Measurements from ENCODE around the gene RNLS.

Gene RNLS

DNA sequence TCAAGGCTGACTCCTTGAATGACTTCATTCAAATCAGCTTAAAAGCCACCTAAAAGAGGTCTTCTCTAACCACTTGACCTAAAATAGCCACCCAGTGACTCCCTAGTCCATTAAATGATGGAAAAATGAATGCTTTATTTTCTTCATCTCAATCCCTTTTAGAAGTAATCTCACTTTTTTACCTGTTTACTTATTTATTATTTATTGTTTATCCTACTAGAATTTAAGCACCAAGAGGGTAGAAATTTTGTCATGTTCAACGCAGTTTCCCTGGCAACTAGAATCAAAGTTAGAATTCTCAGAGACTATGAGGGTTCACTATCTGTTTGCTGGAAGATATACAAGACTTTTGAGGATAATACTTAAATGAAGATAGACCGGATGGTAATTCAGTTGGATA lies 3.3 kb upstream of the RNLS start, which contains the start of gene LIPJ:
LIPJ (plus strand) TSS at position 301 of the 400 bp plus-strand sequence. CDS start 3,926 bp downstream, outside the sequence.
- Mint-ChIP-seq H3K4me3 (no peak within 1 kb of the TSS), H3K36me3 (ENCODE audit: insufficient read depth) (peaks cover 10% of the 10 kb centered on the region), H3K4me1 (ENCODE audit: low read depth in 2 of 2) (peaks cover 11 to 14% of the 10 kb centered on the region in 2 donors), H3K9me3 (peaks cover 0 to 4% of the 10 kb centered on the region in 2 donors), H3K27me3 (peaks cover 0 to 9% of the 10 kb centered on the region in 2 donors), H3K27ac (no peak within 1 kb of the TSS)
- no peak for ATAC-seq (replicated peaks)
- DNase-seq, result no peak

DNA sequence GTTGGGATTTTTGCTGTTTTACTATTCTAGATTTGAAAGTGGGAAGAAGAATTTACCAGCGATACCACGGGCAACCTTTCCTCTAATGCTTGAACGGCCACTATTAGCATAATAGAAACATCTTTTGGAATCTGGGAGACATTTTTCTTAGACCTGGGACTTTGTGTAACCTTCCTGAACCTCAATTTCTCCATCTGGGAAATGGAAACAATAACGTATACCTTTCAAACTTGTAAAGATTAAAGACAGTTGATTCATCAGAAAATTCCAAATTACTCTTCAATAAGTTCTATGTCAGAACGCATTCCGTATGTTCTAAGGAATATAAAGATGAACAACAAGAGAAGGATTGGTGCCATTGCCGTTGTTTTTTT lies 453 bp upstream of the RNLS start:
- peaks cover 11 to 14% of the 10 kb centered on the region in 2 donors for H3K4me1 Mint-ChIP-seq (ENCODE audit: low read depth in 2 of 2)
- H3K9me3 Mint-ChIP-seq, result peaks cover 0 to 4% of the 10 kb centered on the region in 2 donors
- H3K4me3 Mint-ChIP-seq, result peak overlapping the region; percentile 91 to 95
- no peak for ATAC-seq (replicated peaks)
- peak overlapping the region; percentile 93 to 95 for H3K27ac Mint-ChIP-seq
- DNase-seq, result no peak
- peaks cover 0 to 9% of the 10 kb centered on the region in 2 donors for H3K27me3 Mint-ChIP-seq
- peaks cover 10% of the 10 kb centered on the region for H3K36me3 Mint-ChIP-seq (ENCODE audit: insufficient read depth)

DNA sequence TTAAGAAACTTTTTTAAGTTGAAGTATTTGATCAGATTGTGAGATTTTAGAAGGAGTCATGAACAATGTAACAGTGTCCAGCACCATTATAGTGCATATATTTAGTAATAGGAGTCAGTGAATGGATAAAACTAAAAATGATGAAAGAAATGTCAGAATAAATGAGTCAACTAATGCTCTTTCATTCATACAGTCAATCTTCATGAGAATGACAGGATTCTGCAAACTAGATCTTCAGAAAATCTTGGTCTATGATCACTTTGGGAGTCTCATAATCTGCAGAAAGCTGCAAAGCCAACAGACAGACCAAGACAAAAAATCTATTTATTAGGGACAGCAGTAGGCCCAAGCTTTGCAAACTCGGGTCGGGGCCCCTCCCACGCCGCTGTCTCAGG lies 710 bp downstream of the RNLS start:
- peaks cover 10% of the 10 kb centered on the region for H3K36me3 Mint-ChIP-seq (ENCODE audit: insufficient read depth)
- peaks cover 0 to 4% of the 10 kb centered on the region in 2 donors for H3K9me3 Mint-ChIP-seq
- DNase-seq (no peak), ATAC-seq (replicated peaks) (no peak)
- H3K27ac Mint-ChIP-seq, result peak overlapping the region; percentile 93 to 95
- peaks cover 11 to 14% of the 10 kb centered on the region in 2 donors for H3K4me1 Mint-ChIP-seq (ENCODE audit: low read depth in 2 of 2)
- peaks cover 0 to 9% of the 10 kb centered on the region in 2 donors for H3K27me3 Mint-ChIP-seq
- peak overlapping the region; percentile 91 to 95 for H3K4me3 Mint-ChIP-seq

DNA sequence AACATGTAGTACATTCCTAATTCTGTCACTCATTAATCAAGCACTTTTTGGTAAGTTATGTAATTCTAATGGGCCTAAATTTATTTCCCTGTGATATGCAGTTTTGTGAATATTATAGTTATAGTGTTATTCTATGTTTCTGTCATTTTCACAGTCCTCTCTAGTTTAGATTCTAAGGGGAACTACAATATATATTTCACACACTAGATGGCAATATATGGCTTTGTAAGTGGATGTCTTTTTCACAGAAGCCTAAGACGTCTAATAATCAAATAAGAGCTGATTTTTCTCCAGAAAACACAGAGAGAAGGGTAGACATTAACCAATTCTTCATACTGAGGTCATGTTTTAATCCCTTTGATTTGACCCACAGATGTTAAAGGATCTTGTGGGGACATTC lies 18.0 kb downstream of the RNLS start:
- no peaks in the 10 kb centered on the region for H3K36me3 Mint-ChIP-seq (ENCODE audit: insufficient read depth)
- H3K27ac Mint-ChIP-seq, result no peak overlapping the region
- H3K9me3 Mint-ChIP-seq, result no peaks in the 10 kb centered on the region
- DNase-seq (no peak), ATAC-seq (replicated peaks) (peak; percentile 42)
- H3K4me3 Mint-ChIP-seq, result no peak overlapping the region
- H3K4me1 Mint-ChIP-seq (ENCODE audit: low read depth in 2 of 2), result peaks cover 6% of the 10 kb centered on the region in 2 donors
- H3K27me3 Mint-ChIP-seq, result no peaks in the 10 kb centered on the region

DNA sequence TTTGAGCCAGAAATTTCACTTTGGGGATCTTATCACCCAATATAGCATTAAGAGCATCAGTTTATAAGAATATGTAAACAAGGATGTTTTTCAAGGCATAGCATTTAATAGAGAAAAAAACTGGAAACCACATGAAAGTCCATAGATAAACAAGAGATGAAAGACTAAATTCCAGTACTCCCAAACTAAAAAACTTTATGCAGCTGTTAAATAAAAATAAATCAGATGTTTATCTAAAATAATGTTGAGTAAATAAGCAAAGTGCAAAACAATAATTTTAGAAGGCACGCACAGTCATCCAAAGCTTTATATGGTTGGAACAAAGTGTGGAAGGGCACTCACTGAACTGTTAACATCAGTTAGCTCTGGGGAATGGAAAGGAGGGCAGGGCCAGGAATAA lies 21.0 kb downstream of the RNLS start:
- ATAC-seq (replicated peaks), result no peak
- H3K4me1 Mint-ChIP-seq (ENCODE audit: low read depth in 2 of 2), result peaks cover 10 to 11% of the 10 kb centered on the region in 2 donors
- H3K27ac Mint-ChIP-seq, result no peak overlapping the region

DNA sequence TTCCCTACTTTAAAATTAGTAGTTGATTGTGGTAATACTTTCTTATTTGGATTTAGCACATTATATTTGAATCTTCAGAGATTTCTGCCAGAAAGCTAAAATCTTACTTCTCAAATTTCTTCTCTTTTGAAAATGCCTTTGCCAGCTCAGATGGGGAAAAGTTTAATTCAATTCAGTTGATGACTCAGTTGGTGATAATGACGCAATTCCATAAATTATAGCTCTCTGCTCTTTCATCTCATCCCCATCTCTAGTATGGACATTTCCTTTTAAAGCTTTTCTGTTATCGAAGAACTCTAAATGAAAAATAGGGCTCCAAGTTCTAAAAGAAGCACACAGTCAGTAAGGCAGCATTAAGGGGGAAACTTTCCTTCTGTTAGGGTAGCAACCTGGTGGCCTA lies 25.5 kb downstream of the RNLS start:
- Mint-ChIP-seq H3K4me3 (no peak overlapping the region), H3K9me3 (no peaks in the 10 kb centered on the region), H3K27ac (peak overlapping the region in 1 of 2 donors; percentile 13), H3K4me1 (ENCODE audit: low read depth in 2 of 2) (peaks cover 10 to 11% of the 10 kb centered on the region in 2 donors), H3K36me3 (ENCODE audit: insufficient read depth) (no peaks in the 10 kb centered on the region), H3K27me3 (no peaks in the 10 kb centered on the region)
- DNase-seq (no peak), ATAC-seq (replicated peaks) (no peak)

More for the DNA sequence above, 21.0 kb downstream of the RNLS start:
- no peak for DNase-seq
- H3K4me3 Mint-ChIP-seq, result no peak overlapping the region
- no peaks in the 10 kb centered on the region for H3K27me3 Mint-ChIP-seq
- H3K9me3 Mint-ChIP-seq, result no peaks in the 10 kb centered on the region
- H3K36me3 Mint-ChIP-seq (ENCODE audit: insufficient read depth), result no peaks in the 10 kb centered on the region

DNA sequence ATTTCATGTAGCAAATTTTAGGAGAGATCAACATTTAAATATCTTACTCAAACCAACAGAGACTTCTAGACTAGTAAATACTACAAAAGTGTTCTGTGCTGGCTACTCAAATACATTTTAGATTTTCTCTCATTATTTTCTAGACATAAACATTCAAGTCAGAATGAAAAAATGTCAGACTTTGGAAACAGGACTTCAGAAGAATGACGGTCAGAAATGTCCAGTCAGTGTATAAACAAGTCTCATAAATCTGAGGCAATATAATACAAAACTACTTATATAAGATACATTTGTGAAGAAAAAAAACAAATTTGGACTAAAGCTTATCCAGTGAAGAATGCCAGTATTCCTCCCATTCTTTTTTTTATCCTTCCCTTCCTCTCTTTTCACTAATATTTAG lies 25.9 kb downstream of the RNLS start:
- no peaks in the 10 kb centered on the region for H3K36me3 Mint-ChIP-seq (ENCODE audit: insufficient read depth)
- H3K9me3 Mint-ChIP-seq, result no peaks in the 10 kb centered on the region
- DNase-seq (no peak), ATAC-seq (replicated peaks) (no peak)
- H3K4me1 Mint-ChIP-seq (ENCODE audit: low read depth in 2 of 2), result peaks cover 10 to 11% of the 10 kb centered on the region in 2 donors
- H3K27me3 Mint-ChIP-seq, result no peaks in the 10 kb centered on the region
- H3K4me3 Mint-ChIP-seq, result no peak overlapping the region
- H3K27ac Mint-ChIP-seq, result peak overlapping the region in 1 of 2 donors; percentile 13

DNA sequence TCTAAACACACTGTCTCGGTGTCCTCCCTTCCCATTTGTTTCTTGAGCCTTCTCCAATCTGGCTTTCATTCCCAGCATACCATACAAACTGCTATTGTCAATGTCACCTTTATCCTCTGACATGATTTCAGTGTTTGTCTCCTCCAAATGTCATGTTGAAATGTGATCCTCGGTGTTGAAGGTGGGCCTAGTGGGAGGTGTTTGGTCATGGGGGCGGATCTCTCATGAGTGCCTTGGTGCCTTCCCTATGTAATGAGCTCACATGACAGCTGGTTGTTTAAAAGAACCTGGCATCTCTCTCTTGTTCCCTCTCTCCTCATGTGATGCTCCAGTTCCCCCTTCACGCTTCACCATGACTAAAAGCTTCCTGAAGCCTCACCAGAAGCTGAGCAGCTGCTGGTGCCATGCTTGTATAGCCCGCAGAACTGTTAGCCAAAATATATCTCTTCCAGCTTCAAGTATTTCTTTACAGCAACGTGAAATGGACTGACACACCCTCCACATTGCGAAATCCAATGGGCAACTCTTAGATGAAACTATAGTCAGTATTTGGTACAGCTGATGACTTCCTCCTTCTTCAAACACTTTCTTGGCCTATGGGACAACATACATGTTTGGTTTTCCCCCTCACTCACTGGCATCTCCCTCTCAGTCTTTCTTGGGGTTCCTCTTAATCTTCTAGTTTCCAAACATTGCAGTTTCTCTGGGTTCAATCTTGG lies 27.8 kb downstream of the RNLS start:
- H3K27ac Mint-ChIP-seq, result no peak overlapping the region
- no peaks in the 10 kb centered on the region for H3K36me3 Mint-ChIP-seq (ENCODE audit: insufficient read depth)
- H3K27me3 Mint-ChIP-seq, result no peaks in the 10 kb centered on the region
- no peak for ATAC-seq (replicated peaks)
- DNase-seq, result no peak
- no peaks in the 10 kb centered on the region for H3K9me3 Mint-ChIP-seq
- no peak overlapping the region for H3K4me3 Mint-ChIP-seq
- peaks cover 6 to 8% of the 10 kb centered on the region in 2 donors for H3K4me1 Mint-ChIP-seq (ENCODE audit: low read depth in 2 of 2)

DNA sequence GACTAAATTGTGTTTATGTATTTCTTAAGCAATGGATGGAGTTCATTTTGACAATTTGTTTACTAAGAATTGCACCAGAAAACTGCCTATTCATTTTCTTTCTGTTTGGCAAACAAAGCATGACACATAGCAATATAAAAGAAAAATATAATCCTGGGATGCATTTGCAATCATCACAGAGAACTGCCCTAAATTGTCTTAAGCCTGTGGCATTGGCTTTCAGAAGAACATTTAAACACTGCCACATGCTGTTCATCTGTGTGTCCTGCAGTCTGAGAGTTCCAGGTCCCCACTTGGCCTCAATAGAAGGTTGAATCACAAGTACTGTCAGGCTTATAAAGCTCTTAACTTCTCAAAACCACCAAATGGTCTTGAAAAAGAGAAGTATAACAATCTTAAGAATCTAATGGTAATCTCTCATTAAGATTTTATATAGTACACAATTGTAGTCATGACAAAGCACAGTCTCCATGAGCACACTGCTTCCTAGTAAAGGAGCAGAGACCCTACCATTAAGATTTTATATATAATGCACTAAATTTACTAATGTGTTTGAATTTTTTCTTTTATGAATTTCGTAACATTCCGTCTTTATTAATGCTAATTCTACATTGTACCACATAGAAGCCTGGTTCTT lies 29.9 kb downstream of the RNLS start:
- no peak overlapping the region for H3K4me3 Mint-ChIP-seq
- DNase-seq (peak; percentile 9 to 30 (median 17)), ATAC-seq (replicated peaks) (peak; percentile 72)
- H3K4me1 Mint-ChIP-seq (ENCODE audit: low read depth in 2 of 2), result no peaks in the 10 kb centered on the region
- no peak overlapping the region for H3K27ac Mint-ChIP-seq
- H3K36me3 Mint-ChIP-seq (ENCODE audit: insufficient read depth), result no peaks in the 10 kb centered on the region
- H3K9me3 Mint-ChIP-seq, result no peaks in the 10 kb centered on the region
- H3K27me3 Mint-ChIP-seq, result no peaks in the 10 kb centered on the region

DNA sequence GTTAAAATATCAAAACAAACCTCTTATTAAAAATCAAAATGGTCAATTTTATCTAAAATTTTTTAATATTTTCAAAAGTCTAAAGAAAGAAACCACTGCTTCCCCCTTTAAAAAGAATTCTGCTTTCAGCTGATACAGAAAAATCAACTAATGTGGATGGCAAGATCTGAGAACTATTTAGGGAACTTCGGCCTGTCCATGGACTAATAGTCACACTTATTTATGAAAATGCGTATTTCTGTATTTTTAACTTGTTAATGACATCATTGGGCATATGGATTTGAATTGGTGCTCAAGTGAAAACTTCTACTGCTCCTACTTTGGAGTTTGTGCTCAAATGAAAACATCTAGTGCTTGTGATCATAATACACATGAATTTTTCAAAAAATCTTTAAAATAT lies 31.9 kb downstream of the RNLS start:
- ATAC-seq (replicated peaks), result no peak
- no peak for DNase-seq
- Mint-ChIP-seq H3K9me3 (no peaks in the 10 kb centered on the region), H3K36me3 (ENCODE audit: insufficient read depth) (no peaks in the 10 kb centered on the region), H3K4me1 (ENCODE audit: low read depth in 2 of 2) (no peaks in the 10 kb centered on the region), H3K4me3 (no peak overlapping the region), H3K27me3 (no peaks in the 10 kb centered on the region), H3K27ac (no peak overlapping the region)

DNA sequence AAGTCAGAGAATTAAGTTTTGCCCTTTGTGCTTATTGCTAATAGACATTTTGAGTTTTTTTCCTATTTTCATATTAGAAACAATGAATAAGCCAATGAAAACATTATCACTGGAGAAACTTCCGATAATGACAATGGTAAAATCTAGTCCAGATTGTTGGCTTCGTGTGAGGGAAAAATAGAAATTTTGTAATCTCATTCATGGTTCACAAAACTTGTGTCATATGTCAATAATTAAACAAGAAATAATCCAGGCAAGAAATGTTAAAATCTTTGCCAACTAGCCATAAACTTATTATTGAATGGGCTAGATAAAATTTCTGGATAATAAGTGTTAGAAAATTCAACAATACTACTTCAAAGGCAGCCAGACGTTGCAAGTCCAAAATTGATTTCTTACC lies 36.6 kb downstream of the RNLS start:
- Mint-ChIP-seq H3K4me3 (no peak overlapping the region), H3K9me3 (no peaks in the 10 kb centered on the region), H3K27me3 (no peaks in the 10 kb centered on the region), H3K4me1 (ENCODE audit: low read depth in 2 of 2) (no peaks in the 10 kb centered on the region), H3K36me3 (ENCODE audit: insufficient read depth) (no peaks in the 10 kb centered on the region), H3K27ac (no peak overlapping the region)
- no peak for ATAC-seq (replicated peaks)
- no peak for DNase-seq

DNA sequence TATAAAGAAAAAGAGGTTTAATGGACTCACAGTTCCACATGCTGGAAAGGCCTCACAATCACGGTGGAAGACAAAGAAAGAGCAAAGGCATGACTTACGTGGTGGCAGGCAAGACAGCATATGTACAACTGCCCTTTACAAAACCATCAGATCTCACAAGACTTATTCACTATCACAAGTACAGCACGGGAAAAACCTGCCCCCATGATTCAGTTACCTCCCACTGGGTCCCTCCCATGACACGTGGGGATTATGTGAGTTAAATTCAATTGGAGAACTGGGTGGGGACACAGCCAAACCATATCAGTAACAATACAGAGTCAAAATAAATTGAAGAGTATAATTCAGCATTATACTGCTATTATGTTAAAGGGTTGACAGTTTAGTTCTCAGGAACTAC lies 37.8 kb downstream of the RNLS start:
- Mint-ChIP-seq H3K4me3 (no peak overlapping the region), H3K27me3 (no peaks in the 10 kb centered on the region), H3K27ac (no peak overlapping the region), H3K36me3 (ENCODE audit: insufficient read depth) (no peaks in the 10 kb centered on the region), H3K4me1 (ENCODE audit: low read depth in 2 of 2) (no peaks in the 10 kb centered on the region), H3K9me3 (no peaks in the 10 kb centered on the region)
- DNase-seq, result no peak
- ATAC-seq (replicated peaks), result no peak

DNA sequence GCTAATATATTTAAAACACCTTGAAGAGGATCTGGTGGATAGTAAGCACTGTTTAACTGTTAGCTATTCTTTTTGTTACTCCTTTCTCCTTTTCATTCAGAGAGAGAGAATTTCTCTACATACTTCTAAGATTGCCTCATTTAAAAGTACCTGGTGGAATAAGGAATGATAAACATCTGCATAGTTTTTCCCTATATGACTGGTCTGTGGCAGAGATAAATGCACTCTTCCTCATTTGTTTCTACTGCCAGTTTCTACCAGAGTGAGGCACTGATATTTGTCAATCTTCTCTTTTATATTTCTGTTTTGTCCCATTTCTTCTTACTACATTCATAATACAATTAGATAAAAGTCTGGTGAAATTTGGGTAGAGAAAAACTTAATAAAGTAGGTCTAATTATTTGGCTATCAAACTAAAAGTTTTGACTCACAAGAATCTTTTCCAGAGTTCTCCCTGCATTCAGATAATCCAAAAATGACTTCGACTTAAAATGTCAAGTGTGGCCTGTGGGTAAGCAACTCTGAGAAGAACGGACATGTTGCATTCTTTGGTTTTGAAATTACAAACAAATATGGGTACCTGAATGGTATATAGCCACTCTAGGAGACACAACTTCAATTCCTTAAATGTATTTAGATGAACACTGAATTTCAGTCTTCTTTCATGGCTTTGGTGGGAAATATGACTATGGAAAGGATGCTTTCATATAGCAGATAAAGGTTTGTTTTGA lies 38.8 kb downstream of the RNLS start:
- DNase-seq (no peak), ATAC-seq (replicated peaks) (no peak)
- H3K36me3 Mint-ChIP-seq (ENCODE audit: insufficient read depth), result no peaks in the 10 kb centered on the region
- no peaks in the 10 kb centered on the region for H3K4me1 Mint-ChIP-seq (ENCODE audit: low read depth in 2 of 2)
- H3K4me3 Mint-ChIP-seq, result no peak overlapping the region
- H3K9me3 Mint-ChIP-seq, result no peaks in the 10 kb centered on the region
- H3K27ac Mint-ChIP-seq, result no peak overlapping the region
- no peaks in the 10 kb centered on the region for H3K27me3 Mint-ChIP-seq

DNA sequence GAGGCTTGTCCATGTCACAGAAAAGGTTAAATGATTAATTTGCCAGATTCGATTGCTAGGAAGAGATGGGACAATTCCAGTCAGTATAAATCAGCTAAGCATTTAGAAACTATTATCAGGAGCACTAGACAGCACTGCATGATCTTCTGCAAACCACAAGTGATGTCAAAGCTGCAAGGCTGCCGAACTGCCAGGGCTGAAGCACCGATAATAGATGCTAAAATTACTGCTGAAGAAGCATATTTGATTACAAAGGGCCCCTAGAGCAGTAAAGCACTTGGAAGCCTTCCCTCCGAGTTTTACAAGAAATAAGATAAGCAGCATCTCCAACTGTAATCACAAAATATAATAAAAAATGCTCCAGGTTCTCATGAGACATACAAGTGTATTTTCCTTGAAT lies 40.6 kb downstream of the RNLS start:
- no peak for DNase-seq
- Mint-ChIP-seq H3K27ac (no peak overlapping the region), H3K27me3 (no peaks in the 10 kb centered on the region), H3K9me3 (no peaks in the 10 kb centered on the region), H3K4me3 (no peak overlapping the region), H3K4me1 (ENCODE audit: low read depth in 2 of 2) (no peaks in the 10 kb centered on the region), H3K36me3 (ENCODE audit: insufficient read depth) (no peaks in the 10 kb centered on the region)
- no peak for ATAC-seq (replicated peaks)

Measured in effector memory CD8-positive, alpha-beta T cell (primary cell).